HFFc6 (cell line): ENCODE data around the gene SHTN1. TPM values are rescaled to one million over a fixed set of nuclear protein-coding genes. Genes with fewer than 3 reads are reported as not detected.

Experiments used
- DNase-seq: peaks from one replicate; pipeline ENCODE4 v3.0.0-alpha.2; 2018
- H3K27ac Mint-ChIP-seq: 2 replicates; pipeline ENCODE4 v1.8.0; 2020; ENCODE audit warnings: mild to moderate bottlenecking, mixed read lengths
- H3K27me3 Mint-ChIP-seq: 2 replicates; pipeline ENCODE4 v1.8.0; 2021; ENCODE audit warnings: mild to moderate bottlenecking, moderate library complexity, mixed read lengths; ENCODE audit not compliant: insufficient read depth
- H3K36me3 Mint-ChIP-seq: 2 replicates; pipeline ENCODE4 v1.8.0; 2021; ENCODE audit warnings: low read depth, mixed read lengths
- H3K4me1 Mint-ChIP-seq: 2 replicates; pipeline ENCODE4 v1.8.0; 2020; ENCODE audit warnings: low read depth, mixed read lengths
- H3K4me3 Mint-ChIP-seq: 2 replicates; pipeline ENCODE4 v1.8.0; 2020; ENCODE audit warnings: mild to moderate bottlenecking, moderate library complexity, mixed read lengths
- H3K9me3 Mint-ChIP-seq: 2 replicates; pipeline ENCODE4 v1.8.0; 2020; ENCODE audit warnings: mild to moderate bottlenecking, mixed read lengths
- total RNA-seq, 6 experiments: library from RNA; stranded (reverse); fragmentation: NEBNext Ultra II Directional; extraction: Animal tissue kit (Norgen Biotek cat#: 25700); gene quantifications; 2 replicates in 1 of 6; 3 replicates in 5 of 6; pipeline ENCODE4 v1.2.3, GENCODE V29; 2021
- TF ChIP-seq, protein P1 (sequence below): fragments of 200-600 bp; sonication (generic); IDR thresholded peaks from 2 replicates; pipeline ENCODE4 v1.5.0; 2021; ENCODE audit warnings: antibody characterized with exemption, mild to moderate bottlenecking

The SHTN1 gene
- total RNA-seq, 6 experiments from 2014 or later: 3.4 to 6.2 (median 5.2) TPM

DNA sequence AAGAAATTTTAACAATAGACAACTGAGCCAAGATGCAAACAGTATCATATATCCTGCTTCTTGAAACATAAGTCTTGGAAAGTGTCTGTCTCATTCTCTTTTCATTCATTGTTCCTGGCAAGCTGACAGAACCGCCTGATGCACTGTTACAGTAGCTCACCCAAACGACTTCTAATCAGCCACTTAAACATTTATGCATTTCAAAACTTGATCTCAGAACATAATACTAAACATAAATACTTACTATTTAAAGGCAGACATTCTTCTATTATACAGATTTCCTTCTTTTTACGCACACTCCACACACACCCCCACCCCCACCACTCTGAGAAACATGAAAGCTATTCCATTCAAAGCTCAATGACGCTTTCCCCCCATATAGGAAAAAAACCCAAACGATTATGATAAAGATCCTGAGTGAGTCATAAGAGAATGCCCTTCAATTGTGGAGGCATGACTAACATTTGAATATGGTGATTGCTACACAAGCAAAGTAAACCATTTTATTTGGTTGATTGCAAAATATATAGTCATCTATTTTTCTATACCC lies 30.5 kb downstream of the SHTN1 start:
- peaks cover 8% of the 10 kb centered on the region; the same call in 1 of the 2 replicates for H3K36me3 Mint-ChIP-seq
- H3K9me3 Mint-ChIP-seq: no peaks in the 10 kb centered on the region
- TF ChIP-seq, protein P1, sequence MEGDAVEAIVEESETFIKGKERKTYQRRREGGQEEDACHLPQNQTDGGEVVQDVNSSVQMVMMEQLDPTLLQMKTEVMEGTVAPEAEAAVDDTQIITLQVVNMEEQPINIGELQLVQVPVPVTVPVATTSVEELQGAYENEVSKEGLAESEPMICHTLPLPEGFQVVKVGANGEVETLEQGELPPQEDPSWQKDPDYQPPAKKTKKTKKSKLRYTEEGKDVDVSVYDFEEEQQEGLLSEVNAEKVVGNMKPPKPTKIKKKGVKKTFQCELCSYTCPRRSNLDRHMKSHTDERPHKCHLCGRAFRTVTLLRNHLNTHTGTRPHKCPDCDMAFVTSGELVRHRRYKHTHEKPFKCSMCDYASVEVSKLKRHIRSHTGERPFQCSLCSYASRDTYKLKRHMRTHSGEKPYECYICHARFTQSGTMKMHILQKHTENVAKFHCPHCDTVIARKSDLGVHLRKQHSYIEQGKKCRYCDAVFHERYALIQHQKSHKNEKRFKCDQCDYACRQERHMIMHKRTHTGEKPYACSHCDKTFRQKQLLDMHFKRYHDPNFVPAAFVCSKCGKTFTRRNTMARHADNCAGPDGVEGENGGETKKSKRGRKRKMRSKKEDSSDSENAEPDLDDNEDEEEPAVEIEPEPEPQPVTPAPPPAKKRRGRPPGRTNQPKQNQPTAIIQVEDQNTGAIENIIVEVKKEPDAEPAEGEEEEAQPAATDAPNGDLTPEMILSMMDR: no peak
- DNase-seq: peak; percentile 90
- peaks cover 40% of the 10 kb centered on the region for H3K4me1 Mint-ChIP-seq
- H3K27me3 Mint-ChIP-seq: no peaks in the 10 kb centered on the region
- H3K4me3 Mint-ChIP-seq: peak overlapping the region; percentile 69
- H3K27ac Mint-ChIP-seq: peak overlapping the region; percentile 69

DNA sequence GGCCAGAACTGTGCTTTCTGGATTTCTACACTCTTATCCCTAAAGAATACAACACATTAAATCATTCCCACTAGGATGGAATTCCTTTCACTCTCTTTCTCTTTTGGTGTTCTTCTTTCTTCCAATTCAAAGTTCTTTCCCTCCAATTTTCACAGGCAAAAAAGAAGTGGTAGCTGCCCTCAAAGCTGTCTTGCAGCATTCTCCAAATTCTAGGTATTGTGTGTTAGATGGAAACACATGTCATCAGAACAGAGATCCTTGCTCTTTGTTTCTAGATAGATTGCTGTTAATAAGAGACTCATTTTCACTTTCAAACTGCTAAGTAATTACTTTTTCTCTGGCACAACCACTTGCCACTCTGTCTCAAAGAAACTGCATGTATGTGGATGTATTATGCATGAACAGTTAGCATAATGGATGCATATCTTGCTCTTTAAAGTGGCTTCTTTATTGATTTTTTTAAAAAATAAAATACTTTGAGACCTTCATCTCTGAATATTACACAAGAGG lies 31.0 kb downstream of the SHTN1 start:
- TF ChIP-seq, protein P1: no peak
- no peak for DNase-seq

GRCh38 chr10:116973371-116973905 lies 31.5 kb downstream of the SHTN1 start:
- DNase-seq: no peak
- Mint-ChIP-seq H3K36me3 (peaks cover 8% of the 10 kb centered on the region; the same call in 1 of the 2 replicates), H3K27me3 (no peaks in the 10 kb centered on the region), H3K4me3 (no peak overlapping the region), H3K27ac (no peak overlapping the region), H3K9me3 (no peaks in the 10 kb centered on the region), H3K4me1 (peaks cover 40% of the 10 kb centered on the region)
- TF ChIP-seq, protein P1: no peak

More for the DNA sequence above, 31.0 kb downstream of the SHTN1 start:
- peaks cover 40% of the 10 kb centered on the region for H3K4me1 Mint-ChIP-seq
- H3K4me3 Mint-ChIP-seq: peak overlapping the region; percentile 69; the same call in 1 of the 2 replicates
- no peaks in the 10 kb centered on the region for H3K27me3 Mint-ChIP-seq
- peak overlapping the region; percentile 37; the same call in 1 of the 2 replicates for H3K27ac Mint-ChIP-seq
- no peaks in the 10 kb centered on the region for H3K9me3 Mint-ChIP-seq
- H3K36me3 Mint-ChIP-seq: peaks cover 8% of the 10 kb centered on the region; the same call in 1 of the 2 replicates

DNA sequence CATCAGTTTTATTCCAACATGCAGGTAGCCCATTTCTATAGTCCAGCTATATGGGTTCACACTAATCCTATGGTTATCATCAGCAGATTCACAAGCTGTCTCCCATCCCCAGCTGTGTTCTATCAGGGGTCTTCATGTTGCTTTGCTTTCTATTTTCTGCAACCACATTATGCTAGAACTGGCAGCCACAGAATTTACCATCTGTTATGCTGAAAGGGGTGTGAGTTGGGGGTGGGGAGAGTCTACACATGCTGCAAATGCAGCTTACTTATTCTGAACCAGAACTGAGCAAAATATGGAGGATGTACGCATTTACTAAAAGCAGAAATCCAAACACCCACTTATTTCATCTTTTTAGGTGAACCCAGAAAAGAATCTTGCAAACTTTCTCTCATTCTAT lies 32.9 kb downstream of the SHTN1 start:
- peaks cover 5% of the 10 kb centered on the region; the same call in 1 of the 2 replicates for H3K36me3 Mint-ChIP-seq
- H3K27ac Mint-ChIP-seq: no peak overlapping the region
- TF ChIP-seq, protein P1: no peak
- no peak overlapping the region for H3K4me3 Mint-ChIP-seq
- H3K4me1 Mint-ChIP-seq: peaks cover 38% of the 10 kb centered on the region
- no peaks in the 10 kb centered on the region for H3K27me3 Mint-ChIP-seq
- H3K9me3 Mint-ChIP-seq: no peaks in the 10 kb centered on the region
- no peak for DNase-seq

- TF ChIP-seq, protein P1: no peak
- H3K36me3 Mint-ChIP-seq: no peaks in the 10 kb centered on the region
- no peaks in the 10 kb centered on the region for H3K9me3 Mint-ChIP-seq
- peaks cover 21% of the 10 kb centered on the region for H3K4me1 Mint-ChIP-seq
- no peak overlapping the region for H3K27ac Mint-ChIP-seq
- no peak overlapping the region for H3K4me3 Mint-ChIP-seq
- no peak for DNase-seq
- H3K27me3 Mint-ChIP-seq: no peaks in the 10 kb centered on the region
These were observed 34.9 kb downstream of the SHTN1 start for GRCh38 chr10:116970050-116970449.
